ENCODE measurements around the gene WWOX.

DNA sequence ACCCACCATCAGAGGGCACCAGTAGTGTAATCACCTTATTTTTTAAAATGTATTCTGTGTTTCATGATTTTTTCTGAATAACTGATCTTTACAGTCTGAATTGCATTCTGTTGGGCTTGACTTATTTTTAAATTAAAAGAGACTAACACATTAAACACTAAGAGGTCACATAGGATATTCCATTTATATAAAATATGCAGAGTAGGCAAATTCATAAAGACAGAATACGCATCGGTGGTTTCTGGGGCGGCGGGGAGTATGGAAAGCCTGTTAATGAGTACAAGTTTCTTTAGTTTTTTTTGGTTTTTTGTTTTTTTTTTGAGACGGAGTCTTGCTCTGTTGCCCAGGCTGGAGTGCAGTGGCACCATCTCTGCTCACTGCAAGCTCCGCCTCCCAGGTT, 366.3 kb downstream of the WWOX start:
- TF ChIP-seq RBBP5 (IDR thresholded peaks at IDR 0.05; ENCODE audit: borderline replicate concordance, low read depth, low read length) (no peak), RAD21 (IDR thresholded peaks at IDR 0.05 in 1 of 2, conservative IDR thresholded peaks at IDR 0.05 in 1 of 2; ENCODE audit: low read depth in 2 of 2, low read length in 2 of 2) (no peak), ZNF274 (IDR thresholded peaks at IDR 0.05; ENCODE audit: borderline replicate concordance, extremely low read depth, low read length) (no peak), SRF (IDR thresholded peaks at IDR 0.05; ENCODE audit: low read depth, low read length) (no peak), SUZ12 (IDR thresholded peaks at IDR 0.05; ENCODE audit: low read length) (no peak), CHD2 (IDR thresholded peaks at IDR 0.05; ENCODE audit: low read length) (no peak), TAF1 (IDR thresholded peaks at IDR 0.05; ENCODE audit: low read depth, low read length) (no peak), POLR2A (IDR thresholded peaks at IDR 0.05; ENCODE audit: control extremely low read depth in 1 of 2, low read depth in 2 of 2, low read length in 2 of 2) (no peak), EGR1 (IDR thresholded peaks at IDR 0.05; ENCODE audit: borderline replicate concordance, low read depth, low read length) (no peak), SIN3A (conservative IDR thresholded peaks at IDR 0.05 in 1 of 2, IDR thresholded peaks at IDR 0.05 in 1 of 2; ENCODE audit: low read depth in 1 of 2, low read length in 2 of 2) (no peak)
- TF ChIP-seq, protein P1, sequence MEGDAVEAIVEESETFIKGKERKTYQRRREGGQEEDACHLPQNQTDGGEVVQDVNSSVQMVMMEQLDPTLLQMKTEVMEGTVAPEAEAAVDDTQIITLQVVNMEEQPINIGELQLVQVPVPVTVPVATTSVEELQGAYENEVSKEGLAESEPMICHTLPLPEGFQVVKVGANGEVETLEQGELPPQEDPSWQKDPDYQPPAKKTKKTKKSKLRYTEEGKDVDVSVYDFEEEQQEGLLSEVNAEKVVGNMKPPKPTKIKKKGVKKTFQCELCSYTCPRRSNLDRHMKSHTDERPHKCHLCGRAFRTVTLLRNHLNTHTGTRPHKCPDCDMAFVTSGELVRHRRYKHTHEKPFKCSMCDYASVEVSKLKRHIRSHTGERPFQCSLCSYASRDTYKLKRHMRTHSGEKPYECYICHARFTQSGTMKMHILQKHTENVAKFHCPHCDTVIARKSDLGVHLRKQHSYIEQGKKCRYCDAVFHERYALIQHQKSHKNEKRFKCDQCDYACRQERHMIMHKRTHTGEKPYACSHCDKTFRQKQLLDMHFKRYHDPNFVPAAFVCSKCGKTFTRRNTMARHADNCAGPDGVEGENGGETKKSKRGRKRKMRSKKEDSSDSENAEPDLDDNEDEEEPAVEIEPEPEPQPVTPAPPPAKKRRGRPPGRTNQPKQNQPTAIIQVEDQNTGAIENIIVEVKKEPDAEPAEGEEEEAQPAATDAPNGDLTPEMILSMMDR (IDR thresholded peaks at IDR 0.05; ENCODE audit: control extremely low read depth in 1 of 3, insufficient read depth in 1 of 3, low read depth in 1 of 3, low read length in 3 of 3): no peak

All from H1 (cell line).